BE2C (cell line): Measurements from ENCODE around the gene HEXA.

Experiments used
- DNase-seq: peaks from one replicate; pipeline ENCODE4 v3.0.0-alpha.2; 2020
- H3K27me3 ChIP-seq: fragments of 250-450 bp; sonication (Bioruptor Pico); 2 replicates; pipeline ENCODE4 v1.5.1; 2020; ENCODE audit warnings: mild to moderate bottlenecking
- H3K36me3 ChIP-seq: fragments of 250-450 bp; sonication (Bioruptor Pico); 2 replicates; pipeline ENCODE4 v1.5.1; 2020; ENCODE audit warnings: mild to moderate bottlenecking
- H3K4me1 ChIP-seq: fragments of 250-450 bp; sonication (Bioruptor Pico); 2 replicates; pipeline ENCODE4 v1.5.1; 2020
- H3K4me3 ChIP-seq: 2 replicates; pipeline ENCODE4 v1.5.1; 2011; ENCODE audit warnings: low read depth, low read length
- H3K9me3 ChIP-seq: fragments of 250-450 bp; sonication (Bioruptor Pico); 2 replicates; pipeline ENCODE4 v1.5.1; 2020
- TF ChIP-seq, protein P1 (sequence below): IDR thresholded peaks from 2 replicates; pipeline ENCODE4 v1.5.1; 2012; ENCODE audit warnings: mild to moderate bottlenecking, low read depth, low read length

HEXA gene

DNA sequence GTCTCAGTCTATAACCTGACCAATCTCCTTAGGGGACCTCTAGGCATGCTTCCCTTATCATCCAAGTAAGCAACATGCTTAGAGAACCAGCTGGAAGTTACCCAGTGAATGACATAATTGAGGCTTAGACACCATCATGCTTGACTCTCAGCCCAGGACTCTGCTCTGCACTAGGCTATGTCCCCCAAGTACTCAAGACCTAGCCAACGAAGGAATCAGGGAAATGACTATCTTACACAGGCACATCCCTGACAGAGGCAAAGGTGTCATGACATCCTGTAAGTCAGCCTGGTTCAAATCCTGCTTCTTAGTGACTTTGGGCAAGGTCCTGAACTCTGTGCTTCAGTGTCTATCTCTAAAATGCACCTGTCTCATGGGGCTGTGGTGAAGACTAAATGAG lies 31.2 kb downstream of the HEXA start:
- TF ChIP-seq, protein P1, sequence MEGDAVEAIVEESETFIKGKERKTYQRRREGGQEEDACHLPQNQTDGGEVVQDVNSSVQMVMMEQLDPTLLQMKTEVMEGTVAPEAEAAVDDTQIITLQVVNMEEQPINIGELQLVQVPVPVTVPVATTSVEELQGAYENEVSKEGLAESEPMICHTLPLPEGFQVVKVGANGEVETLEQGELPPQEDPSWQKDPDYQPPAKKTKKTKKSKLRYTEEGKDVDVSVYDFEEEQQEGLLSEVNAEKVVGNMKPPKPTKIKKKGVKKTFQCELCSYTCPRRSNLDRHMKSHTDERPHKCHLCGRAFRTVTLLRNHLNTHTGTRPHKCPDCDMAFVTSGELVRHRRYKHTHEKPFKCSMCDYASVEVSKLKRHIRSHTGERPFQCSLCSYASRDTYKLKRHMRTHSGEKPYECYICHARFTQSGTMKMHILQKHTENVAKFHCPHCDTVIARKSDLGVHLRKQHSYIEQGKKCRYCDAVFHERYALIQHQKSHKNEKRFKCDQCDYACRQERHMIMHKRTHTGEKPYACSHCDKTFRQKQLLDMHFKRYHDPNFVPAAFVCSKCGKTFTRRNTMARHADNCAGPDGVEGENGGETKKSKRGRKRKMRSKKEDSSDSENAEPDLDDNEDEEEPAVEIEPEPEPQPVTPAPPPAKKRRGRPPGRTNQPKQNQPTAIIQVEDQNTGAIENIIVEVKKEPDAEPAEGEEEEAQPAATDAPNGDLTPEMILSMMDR, result no peak
- H3K4me1 ChIP-seq, result peaks cover 3% of the 10 kb centered on the region; the same call in 1 of the 2 replicates
- peaks cover 27% of the 10 kb centered on the region for H3K36me3 ChIP-seq
- H3K4me3 ChIP-seq, result no peak overlapping the region
- H3K9me3 ChIP-seq, result no peaks in the 10 kb centered on the region
- no peaks in the 10 kb centered on the region for H3K27me3 ChIP-seq
- DNase-seq, result no peak

DNA sequence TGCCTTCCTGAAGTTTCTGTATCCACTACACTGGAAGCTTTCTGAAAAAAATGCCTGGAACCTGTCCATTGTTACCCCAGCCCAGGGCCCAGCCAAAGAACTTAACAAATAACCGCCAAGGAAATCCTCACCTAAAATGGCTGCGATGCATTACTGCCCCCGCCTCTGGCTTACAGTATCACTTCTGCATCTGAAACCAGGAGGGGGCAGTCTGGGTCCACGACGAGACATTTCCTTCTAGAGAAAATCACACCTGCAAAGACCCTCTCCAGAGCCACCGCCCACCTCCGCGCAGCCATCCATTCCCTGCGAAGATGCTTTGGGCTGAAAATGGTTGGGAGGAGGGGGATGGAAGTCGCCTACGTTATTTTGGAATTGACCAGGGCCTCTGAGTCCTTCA lies 33.4 kb downstream of the HEXA start:
- TF ChIP-seq, protein P1, result peak; percentile 67
- DNase-seq, result peak; percentile 66

DNA sequence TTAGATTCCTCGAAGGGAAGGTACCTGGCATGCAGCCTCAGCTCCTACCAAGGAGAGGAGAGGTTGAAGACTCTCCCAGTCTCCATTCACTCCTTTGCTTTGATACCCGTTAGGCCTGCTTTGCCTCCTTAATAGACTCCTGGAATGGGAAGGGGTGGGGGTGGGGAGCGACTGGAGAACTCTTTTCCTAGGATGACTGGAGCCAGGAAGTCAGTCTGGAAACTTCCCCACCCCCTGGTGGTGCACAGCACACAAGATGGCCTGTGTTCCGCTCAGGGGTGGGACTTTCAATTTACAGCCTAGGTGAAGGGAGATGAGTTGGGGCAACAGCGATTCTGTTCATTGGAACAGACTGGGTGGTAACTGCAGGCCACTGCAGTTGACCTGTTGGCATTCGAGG lies 34.5 kb downstream of the HEXA start:
- TF ChIP-seq, protein P1, result peak; percentile 75
- Histone ChIP-seq H3K27me3 (no peaks in the 10 kb centered on the region), H3K9me3 (no peaks in the 10 kb centered on the region), H3K36me3 (peaks cover 12% of the 10 kb centered on the region), H3K4me3 (no peak overlapping the region), H3K4me1 (peaks cover 3% of the 10 kb centered on the region; the same call in 1 of the 2 replicates)
- peak; percentile 77 for DNase-seq

More for the DNA sequence above, 33.4 kb downstream of the HEXA start:
- H3K27me3 ChIP-seq, result no peaks in the 10 kb centered on the region
- H3K36me3 ChIP-seq, result peaks cover 15% of the 10 kb centered on the region
- no peaks in the 10 kb centered on the region for H3K9me3 ChIP-seq
- peaks cover 3% of the 10 kb centered on the region; the same call in 1 of the 2 replicates for H3K4me1 ChIP-seq
- H3K4me3 ChIP-seq, result no peak overlapping the region

DNA sequence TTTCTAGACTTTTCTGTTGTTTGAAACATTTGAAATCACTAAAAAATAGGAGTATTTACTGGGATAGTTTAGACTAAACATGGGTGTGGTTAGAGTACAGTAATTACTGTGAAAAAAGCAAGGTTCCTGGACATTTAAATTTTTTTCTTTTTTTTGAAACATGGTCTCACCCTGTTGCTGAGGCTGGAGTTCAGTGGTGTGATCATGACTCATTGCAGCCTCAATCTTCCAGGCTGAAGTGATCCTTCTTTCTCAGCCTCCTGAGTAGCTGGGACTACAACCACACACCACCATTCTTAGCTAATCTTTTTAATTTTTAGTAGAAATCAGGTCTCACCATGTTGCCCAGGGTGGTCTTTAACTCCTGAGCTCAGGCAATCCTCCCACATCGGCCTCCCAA lies 35.4 kb downstream of the HEXA start:
- TF ChIP-seq, protein P1, result no peak
- H3K27me3 ChIP-seq, result no peaks in the 10 kb centered on the region
- DNase-seq, result no peak
- H3K4me3 ChIP-seq, result no peak overlapping the region
- H3K9me3 ChIP-seq, result no peaks in the 10 kb centered on the region
- H3K36me3 ChIP-seq, result peaks cover 2% of the 10 kb centered on the region; the same call in 1 of the 2 replicates
- H3K4me1 ChIP-seq, result peaks cover 3% of the 10 kb centered on the region; the same call in 1 of the 2 replicates

DNA sequence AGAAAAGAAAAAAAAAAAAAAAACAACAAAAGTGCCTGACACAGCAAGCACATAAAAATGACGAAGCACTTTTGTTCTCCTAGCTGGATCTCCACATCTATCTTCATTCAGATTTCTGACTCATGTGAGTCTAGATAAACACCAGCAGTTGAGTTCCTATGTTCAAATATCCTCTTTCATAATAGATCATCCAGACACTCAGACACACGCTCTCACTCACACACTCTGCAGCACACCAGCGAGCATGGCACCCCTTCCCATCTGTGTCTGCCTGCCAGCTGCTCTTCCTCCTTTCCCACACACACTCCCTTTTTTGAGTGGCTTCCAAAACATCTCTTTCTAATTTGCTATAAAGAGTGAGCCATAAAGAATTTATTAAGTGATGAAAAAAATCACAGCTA lies 36.0 kb downstream of the HEXA start:
- peak; percentile 30 for DNase-seq
- Histone ChIP-seq H3K4me3 (no peak overlapping the region), H3K36me3 (no peaks in the 10 kb centered on the region), H3K9me3 (no peaks in the 10 kb centered on the region), H3K27me3 (no peaks in the 10 kb centered on the region), H3K4me1 (peaks cover 3% of the 10 kb centered on the region; the same call in 1 of the 2 replicates)
- TF ChIP-seq, protein P1, result no peak

DNA sequence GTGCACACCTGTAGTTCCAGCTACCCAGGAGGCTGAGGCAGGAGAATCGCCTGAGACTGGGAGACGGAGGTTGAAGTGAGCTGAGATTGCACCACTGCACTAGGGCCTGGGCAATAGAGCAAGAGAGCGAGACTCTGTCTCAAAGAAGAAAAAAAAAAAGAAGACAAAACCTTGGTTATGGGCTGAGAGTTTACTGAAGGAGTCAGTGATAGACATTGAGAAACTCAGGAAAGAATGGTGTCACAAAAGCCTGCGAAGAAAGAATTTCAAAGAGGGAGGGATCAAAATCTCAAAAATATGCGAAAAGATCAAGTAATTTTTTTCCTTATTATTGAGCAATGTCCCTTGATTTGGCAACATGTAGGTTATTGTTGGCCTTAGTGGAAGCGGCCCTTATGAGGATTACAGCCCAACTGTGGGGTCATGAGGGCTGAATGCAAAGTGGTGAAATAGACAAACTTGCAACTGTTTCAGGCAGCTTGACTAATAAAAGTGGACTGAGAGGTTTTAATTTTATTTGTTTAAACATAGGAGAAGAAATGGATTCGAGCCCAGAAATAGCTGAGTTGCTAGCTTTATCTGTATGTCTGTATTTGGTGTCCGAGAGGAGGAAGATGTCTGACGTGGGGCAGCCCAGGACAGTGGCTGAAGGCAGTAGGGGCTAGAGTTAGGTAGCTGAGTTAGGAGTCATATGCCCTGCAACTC lies 37.0 kb downstream of the HEXA start:
- Histone ChIP-seq H3K27me3 (no peaks in the 10 kb centered on the region), H3K36me3 (no peaks in the 10 kb centered on the region), H3K9me3 (no peaks in the 10 kb centered on the region), H3K4me3 (no peak overlapping the region), H3K4me1 (peaks cover 3% of the 10 kb centered on the region; the same call in 1 of the 2 replicates)
- TF ChIP-seq, protein P1, result no peak
- no peak for DNase-seq
